Activated naive CD4-positive, alpha-beta T cell treated with anti-CD3 and anti-CD28 coated beads for 36 hours (primary cell): ENCODE data around the gene CAMSAP2. TPM values are rescaled to one million over a fixed set of nuclear protein-coding genes. Genes with fewer than 3 reads are reported as not detected.
"Not testable (repeated sequence)": the region's sequence is repeated elsewhere in the genome, so short reads cannot be mapped to it uniquely, and the experiment has no call there.

Experiments used
- CTCF ChIA-PET: fragments of 350-600 bp; sonication (Branson Sonifier 250); formaldehyde crosslinking; loops from one replicate; lab custom pipeline; 2021; ENCODE audit warnings: antibody characterized with exemption; lab: Charles Lee
- DNase-seq: peaks from one replicate; pipeline ENCODE4 v3.0.0-alpha.2; 2020
- H3K27ac Mint-ChIP-seq: one replicate; pipeline ENCODE4 v1.8.0; 2021; ENCODE audit warnings: mild to moderate bottlenecking, mixed read lengths
- H3K27me3 Mint-ChIP-seq: one replicate; pipeline ENCODE4 v1.8.0; 2021; ENCODE audit warnings: low read depth, mixed read lengths
- H3K36me3 Mint-ChIP-seq: one replicate; pipeline ENCODE4 v1.8.0; 2021; ENCODE audit warnings: low read depth, mixed read lengths
- H3K4me1 Mint-ChIP-seq: one replicate; pipeline ENCODE4 v1.8.0; 2021; ENCODE audit warnings: low read depth, mixed read lengths
- H3K4me3 Mint-ChIP-seq: one replicate; pipeline ENCODE4 v1.8.0; 2021; ENCODE audit warnings: mild to moderate bottlenecking, moderate library complexity, mixed read lengths
- H3K9me3 Mint-ChIP-seq: one replicate; pipeline ENCODE4 v1.8.0; 2021; ENCODE audit warnings: mixed read lengths
- intact Hi-C: fragments of 100-400 bp; cut with micrococcal nuclease; formaldehyde crosslinking; loops from one replicate; pipeline ENCODE4 v1.15.1; 2023
- total RNA-seq, 2 experiments: library from RNA; stranded (reverse); gene quantifications; one replicate each; pipeline ENCODE4 v1.2.3, GENCODE V29; 2021

CAMSAP2 gene
- total RNA-seq, 2 experiments from 2014 or later: 3.9 to 6.5 TPM

DNA sequence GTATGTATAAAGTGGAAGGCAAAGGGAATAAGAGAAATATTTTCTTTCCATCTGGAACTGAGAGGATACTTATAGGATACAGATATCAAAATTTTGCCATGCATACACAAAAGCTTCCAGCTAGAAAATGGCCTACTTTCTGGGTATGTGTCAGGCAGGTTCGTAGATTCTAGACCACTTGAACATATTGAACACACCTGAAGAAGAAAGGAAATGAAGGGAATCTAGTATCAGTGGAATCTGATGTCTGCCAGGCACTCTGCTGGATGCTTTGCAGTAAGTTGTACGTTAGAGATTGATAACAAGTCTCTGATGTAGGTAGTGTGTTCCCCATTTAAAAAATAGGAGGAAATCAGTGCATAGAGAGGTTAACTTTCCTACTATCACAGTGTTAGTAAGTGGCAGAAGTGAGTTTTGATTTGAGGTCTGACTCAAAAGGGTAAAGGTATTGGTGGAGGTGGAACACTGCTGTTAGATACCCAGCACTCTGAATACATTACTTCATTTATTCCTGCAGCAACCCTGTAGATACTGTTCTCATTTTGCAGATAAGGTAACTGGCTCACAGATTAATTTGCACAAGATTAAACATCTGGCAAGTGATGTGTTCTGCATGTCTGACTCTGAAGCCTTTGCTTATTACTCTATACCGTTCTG lies 3.0 kb downstream of the CAMSAP2 start:
- Mint-ChIP-seq H3K27me3 (no peaks in the 10 kb centered on the region), H3K9me3 (no peaks in the 10 kb centered on the region), H3K36me3 (peaks cover 4% of the 10 kb centered on the region), H3K27ac (no peak overlapping the region), H3K4me3 (no peak overlapping the region), H3K4me1 (peaks cover 33% of the 10 kb centered on the region)
- intact Hi-C loops: no loop called here
- no peak for DNase-seq
- CTCF ChIA-PET: interaction anchor here (0.9 to 1.2 kb wide), 2 partner anchors 60 to 62 kb away, joined by 3 to 4 read pairs; no protein-coding TSS in a partner anchor

DNA sequence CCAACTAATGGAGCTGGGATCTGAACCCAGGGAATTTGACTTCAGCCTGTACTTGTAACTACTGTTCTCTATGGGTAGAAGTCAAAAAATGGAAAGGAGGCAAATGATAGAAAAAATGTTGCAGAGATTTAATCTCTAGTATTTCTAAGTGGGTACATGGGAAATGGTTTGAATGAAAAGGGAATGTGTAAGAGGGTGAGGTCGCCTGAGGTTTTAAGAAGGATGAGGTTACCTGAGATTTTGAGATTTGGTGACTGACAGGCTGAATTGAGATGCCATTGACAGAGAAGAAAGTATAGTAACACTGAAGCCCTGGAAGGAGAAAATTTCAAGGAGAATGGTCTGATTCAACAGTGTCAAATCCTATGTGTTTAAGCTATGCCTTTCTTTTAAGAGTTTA lies 5.5 kb downstream of the CAMSAP2 start:
- Mint-ChIP-seq H3K4me3 (no peak overlapping the region), H3K27me3 (no peaks in the 10 kb centered on the region), H3K36me3 (peaks cover 3% of the 10 kb centered on the region), H3K9me3 (no peaks in the 10 kb centered on the region), H3K4me1 (peaks cover 26% of the 10 kb centered on the region), H3K27ac (no peak overlapping the region)
- CTCF ChIA-PET: interaction anchor here (0.6 kb wide), 1 partner anchor 16 kb away, joined by 6 read pairs; no protein-coding TSS in a partner anchor
- no peak for DNase-seq
- intact Hi-C loops: no loop called here

DNA sequence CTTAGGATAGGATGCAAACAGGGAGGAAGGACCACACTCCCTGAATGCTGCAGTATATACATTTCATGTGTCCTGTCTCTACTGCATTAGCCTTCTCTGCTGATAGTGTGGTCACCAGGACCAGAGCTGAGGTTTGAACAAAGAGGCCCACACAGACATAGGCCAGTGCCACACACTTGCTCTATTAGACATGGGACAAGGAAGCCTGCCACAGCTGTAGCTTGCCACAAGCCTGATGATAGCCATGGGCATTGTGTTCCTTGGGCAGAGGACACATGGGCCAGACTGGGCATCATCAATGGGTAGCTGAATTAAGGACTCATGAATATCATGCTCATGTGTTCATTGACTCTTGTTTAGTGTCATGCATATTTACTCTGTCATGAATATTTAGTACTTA lies 10.4 kb downstream of the CAMSAP2 start:
- peaks cover 3% of the 10 kb centered on the region for H3K36me3 Mint-ChIP-seq
- intact Hi-C loops: no loop called here

DNA sequence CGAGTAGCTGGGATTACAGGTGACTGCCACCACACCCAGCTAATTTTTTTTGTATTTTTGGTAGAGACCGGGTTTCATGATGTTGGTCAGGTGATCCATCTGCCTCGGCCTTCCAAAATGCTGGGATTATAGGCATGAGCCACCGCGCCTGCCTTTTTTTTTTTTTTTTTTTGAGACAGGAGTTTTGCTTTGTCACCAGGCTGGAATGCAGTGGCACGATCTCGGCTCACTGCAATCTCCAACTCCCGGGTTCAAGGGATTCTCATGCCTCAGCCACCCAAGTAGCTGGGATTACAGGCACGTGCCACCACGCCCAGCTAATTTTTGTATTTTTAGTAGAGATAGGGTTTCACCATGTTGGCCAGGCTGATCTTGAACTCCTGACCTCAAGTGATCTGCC lies 12.1 kb downstream of the CAMSAP2 start:
- H3K27ac Mint-ChIP-seq, intact Hi-C loops, H3K9me3 Mint-ChIP-seq, H3K4me3 Mint-ChIP-seq, H3K4me1 Mint-ChIP-seq, H3K27me3 Mint-ChIP-seq, H3K36me3 Mint-ChIP-seq, DNase-seq: not testable (repeated sequence)
- CTCF ChIA-PET: interaction anchor here (0.7 kb wide), 1 partner anchor 53 kb away, joined by 3 read pairs; no protein-coding TSS in a partner anchor

More for the DNA sequence above, 10.4 kb downstream of the CAMSAP2 start:
- Mint-ChIP-seq H3K9me3 (no peaks in the 10 kb centered on the region), H3K27ac (no peak overlapping the region), H3K4me1 (peaks cover 12% of the 10 kb centered on the region), H3K4me3 (no peak overlapping the region), H3K27me3 (no peaks in the 10 kb centered on the region)
- CTCF ChIA-PET: no interaction called here
- DNase-seq: no peak

DNA sequence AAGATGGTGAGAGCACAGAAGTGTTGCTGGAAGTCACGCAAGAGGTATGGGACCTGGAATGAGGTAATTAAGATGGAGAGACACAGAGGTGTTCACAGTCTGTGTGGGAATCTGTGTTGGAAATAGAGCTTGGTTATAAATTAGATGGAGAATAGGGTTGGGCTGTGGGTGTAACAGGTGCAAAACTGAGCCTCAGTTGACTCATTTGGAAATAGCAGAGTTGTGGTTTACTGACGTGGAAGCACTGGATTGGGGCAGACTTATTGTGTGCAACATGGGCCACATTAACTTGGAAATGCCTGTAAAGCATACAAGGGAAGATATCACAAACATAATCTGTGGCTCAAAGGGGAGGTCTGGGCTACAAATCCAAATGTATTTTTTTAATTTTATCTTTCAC lies 13.0 kb downstream of the CAMSAP2 start:
- H3K27me3 Mint-ChIP-seq: no peaks in the 10 kb centered on the region
- peak; percentile 38 for DNase-seq
- H3K36me3 Mint-ChIP-seq: no peaks in the 10 kb centered on the region
- H3K4me3 Mint-ChIP-seq: no peak overlapping the region
- intact Hi-C loops: no loop called here
- CTCF ChIA-PET: no interaction called here
- H3K4me1 Mint-ChIP-seq: peaks cover 7% of the 10 kb centered on the region
- H3K27ac Mint-ChIP-seq: no peak overlapping the region
- H3K9me3 Mint-ChIP-seq: no peaks in the 10 kb centered on the region

DNA sequence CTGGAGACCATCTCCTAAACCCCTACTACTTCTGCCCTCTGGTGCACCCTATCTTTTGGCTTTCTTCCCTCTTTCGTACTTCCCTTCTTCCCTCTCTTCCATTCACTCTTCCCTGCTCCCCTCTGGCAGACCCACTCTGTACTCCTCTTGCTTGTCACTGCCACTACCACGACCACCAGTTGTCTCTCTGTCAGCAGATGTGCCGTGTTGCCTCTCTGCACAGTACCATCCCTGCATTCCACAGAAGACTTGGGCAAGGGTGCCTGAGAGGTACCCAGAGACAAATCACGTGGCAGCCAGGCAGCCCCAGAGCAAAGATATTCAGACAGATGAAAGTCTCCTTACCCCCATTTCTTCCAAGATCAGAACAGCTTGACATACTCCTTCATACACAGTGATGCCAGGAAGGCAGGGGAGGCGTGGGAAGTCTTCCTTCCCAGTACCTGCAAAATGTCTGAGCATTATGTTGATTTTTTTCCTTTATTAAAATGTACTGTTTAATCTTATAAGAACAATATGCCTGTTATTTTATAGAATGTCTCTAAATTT lies 15.0 kb downstream of the CAMSAP2 start:
- no peak for DNase-seq

DNA sequence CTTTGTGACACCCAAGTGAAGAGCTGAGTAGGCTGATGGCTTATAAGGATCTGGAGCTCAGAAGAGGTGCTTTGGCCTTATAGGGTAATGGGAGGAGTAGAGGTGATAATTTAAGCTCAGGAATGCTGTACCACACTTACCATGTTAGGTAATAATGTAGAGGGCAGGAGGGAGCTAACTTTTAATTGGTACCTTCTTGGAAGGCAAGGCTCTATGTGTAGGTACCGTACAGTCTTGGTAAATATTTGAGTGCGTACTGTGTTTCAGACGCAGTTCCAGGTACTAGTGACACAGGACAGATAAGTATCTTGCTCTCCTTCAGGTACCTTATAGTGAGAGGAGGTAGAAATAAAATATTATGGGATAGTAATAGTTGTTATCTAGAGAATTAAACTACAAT lies 16.8 kb downstream of the CAMSAP2 start:
- CTCF ChIA-PET: interaction anchor here (0.9 kb wide), 1 partner anchor 133 kb away, joined by 4 read pairs; no protein-coding TSS in a partner anchor
- intact Hi-C loops: no loop called here
- no peaks in the 10 kb centered on the region for H3K27me3 Mint-ChIP-seq
- peaks cover 7% of the 10 kb centered on the region for H3K4me1 Mint-ChIP-seq
- no peaks in the 10 kb centered on the region for H3K9me3 Mint-ChIP-seq
- H3K36me3 Mint-ChIP-seq: no peaks in the 10 kb centered on the region
- no peak overlapping the region for H3K27ac Mint-ChIP-seq
- no peak for DNase-seq
- no peak overlapping the region for H3K4me3 Mint-ChIP-seq

More for the DNA sequence above, 15.0 kb downstream of the CAMSAP2 start:
- intact Hi-C loops: no loop called here
- H3K9me3 Mint-ChIP-seq: no peaks in the 10 kb centered on the region
- peaks cover 7% of the 10 kb centered on the region for H3K4me1 Mint-ChIP-seq
- H3K36me3 Mint-ChIP-seq: no peaks in the 10 kb centered on the region
- CTCF ChIA-PET: interaction anchor here (0.6 kb wide), 1 partner anchor 179 kb away, joined by 3 read pairs; no protein-coding TSS in a partner anchor
- H3K4me3 Mint-ChIP-seq: no peak overlapping the region
- H3K27ac Mint-ChIP-seq: no peak overlapping the region
- no peaks in the 10 kb centered on the region for H3K27me3 Mint-ChIP-seq

DNA sequence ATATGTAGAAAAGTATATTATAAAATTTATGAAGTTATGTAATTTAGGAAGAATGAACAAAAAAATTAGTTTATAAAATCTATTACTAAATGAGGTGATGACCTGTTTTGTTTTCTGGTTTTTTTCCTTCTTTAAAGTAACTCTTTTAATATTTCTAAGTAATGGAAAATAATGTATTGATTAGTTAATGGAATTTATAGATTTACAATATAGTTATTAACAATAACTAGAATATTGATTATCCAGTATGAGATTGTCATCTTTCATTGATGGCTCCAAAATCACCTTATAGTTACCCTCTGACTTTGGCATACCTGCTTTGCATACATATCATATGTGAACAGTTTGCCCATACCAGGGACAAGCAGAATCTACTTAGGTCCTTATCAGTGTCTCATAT lies 23.4 kb downstream of the CAMSAP2 start:
- H3K4me3 Mint-ChIP-seq: no peak overlapping the region
- DNase-seq: no peak
- no peaks in the 10 kb centered on the region for H3K27me3 Mint-ChIP-seq
- H3K9me3 Mint-ChIP-seq: no peaks in the 10 kb centered on the region
- peaks cover 8% of the 10 kb centered on the region for H3K36me3 Mint-ChIP-seq
- intact Hi-C loops: no loop called here
- H3K27ac Mint-ChIP-seq: no peak overlapping the region
- CTCF ChIA-PET: interaction anchor here (0.5 to 0.9 kb wide), 2 partner anchors 83 to 342 kb away, joined by 3 to 4 read pairs; no protein-coding TSS in a partner anchor
- H3K4me1 Mint-ChIP-seq: no peaks in the 10 kb centered on the region

DNA sequence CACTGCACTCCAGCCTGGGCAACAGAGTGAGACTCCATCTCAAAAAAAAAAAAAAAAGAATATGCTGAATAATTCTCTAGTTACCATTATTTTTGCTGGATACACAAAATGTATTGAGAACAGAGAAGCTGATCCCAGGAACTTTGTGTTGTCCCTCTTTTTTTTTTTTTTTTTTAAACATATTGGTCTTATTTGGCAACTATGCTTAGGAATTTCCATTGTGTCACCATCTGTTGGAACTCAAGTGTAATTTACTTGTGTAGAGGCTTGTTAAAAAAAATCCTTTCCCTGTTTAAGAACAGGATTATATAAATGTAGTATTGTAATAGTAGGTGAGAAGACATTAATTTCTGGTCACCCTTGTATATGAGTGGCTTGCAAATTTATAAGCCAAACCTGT lies 28.6 kb downstream of the CAMSAP2 start:
- CTCF ChIA-PET: interaction anchor here (0.6 kb wide), 1 partner anchor 208 kb away, joined by 6 read pairs; no protein-coding TSS in a partner anchor
- Mint-ChIP-seq H3K4me3 (no peak overlapping the region), H3K27me3 (no peaks in the 10 kb centered on the region), H3K36me3 (peaks cover 3% of the 10 kb centered on the region), H3K9me3 (no peaks in the 10 kb centered on the region), H3K27ac (no peak overlapping the region), H3K4me1 (no peaks in the 10 kb centered on the region)
- intact Hi-C loops: no loop called here
- DNase-seq: no peak

DNA sequence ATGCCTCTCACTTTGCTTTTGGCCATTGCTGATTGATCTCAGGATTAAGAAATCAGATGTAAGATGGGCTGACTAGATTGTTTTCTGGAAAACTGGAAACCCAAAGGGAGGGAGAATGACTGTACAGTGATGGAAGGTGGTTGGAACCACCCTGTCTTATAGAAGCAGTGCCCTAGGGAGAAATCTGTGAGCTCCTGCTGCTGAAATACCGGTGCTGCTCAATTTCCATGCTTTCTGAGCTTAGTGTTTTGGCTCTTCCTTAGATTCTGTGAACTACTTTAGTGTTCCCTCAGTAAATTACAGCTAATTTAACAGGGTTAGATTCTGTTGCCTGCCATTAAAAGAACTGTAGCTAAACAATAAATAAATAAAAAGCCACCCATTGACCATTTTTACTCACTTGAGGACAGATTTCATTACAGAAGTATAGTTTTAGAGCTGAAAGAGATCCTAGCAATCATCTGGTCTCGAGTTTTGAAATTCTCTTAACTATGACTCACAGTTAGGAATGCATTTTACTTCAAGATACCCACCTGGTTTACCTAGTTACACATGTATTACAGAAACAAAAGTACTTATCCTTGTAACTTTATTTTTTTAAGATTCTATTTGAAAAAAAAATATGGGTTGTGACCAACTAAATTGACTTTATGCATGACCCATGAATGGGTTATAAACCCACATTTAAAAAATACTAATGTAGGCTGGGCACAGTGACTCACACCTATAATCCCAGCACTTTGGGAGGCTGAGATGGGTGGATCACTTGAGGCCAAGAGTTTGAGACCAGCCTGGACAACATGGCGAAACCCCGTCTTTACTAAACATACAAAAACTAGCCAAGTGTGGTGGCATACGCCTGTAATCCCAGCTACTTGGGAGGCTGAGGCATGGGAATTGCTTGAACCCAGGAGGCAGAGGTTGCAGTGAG lies 33.2 kb downstream of the CAMSAP2 start:
- intact Hi-C loops: no loop called here
- H3K9me3 Mint-ChIP-seq: no peaks in the 10 kb centered on the region
- peaks cover 5% of the 10 kb centered on the region for H3K36me3 Mint-ChIP-seq
- no peak overlapping the region for H3K27ac Mint-ChIP-seq
- DNase-seq: no peak
- H3K4me1 Mint-ChIP-seq: no peaks in the 10 kb centered on the region
- H3K27me3 Mint-ChIP-seq: no peaks in the 10 kb centered on the region
- CTCF ChIA-PET: interaction anchor here (0.6 kb wide), 1 partner anchor 122 kb away, joined by 3 read pairs; no protein-coding TSS in a partner anchor
- no peak overlapping the region for H3K4me3 Mint-ChIP-seq

DNA sequence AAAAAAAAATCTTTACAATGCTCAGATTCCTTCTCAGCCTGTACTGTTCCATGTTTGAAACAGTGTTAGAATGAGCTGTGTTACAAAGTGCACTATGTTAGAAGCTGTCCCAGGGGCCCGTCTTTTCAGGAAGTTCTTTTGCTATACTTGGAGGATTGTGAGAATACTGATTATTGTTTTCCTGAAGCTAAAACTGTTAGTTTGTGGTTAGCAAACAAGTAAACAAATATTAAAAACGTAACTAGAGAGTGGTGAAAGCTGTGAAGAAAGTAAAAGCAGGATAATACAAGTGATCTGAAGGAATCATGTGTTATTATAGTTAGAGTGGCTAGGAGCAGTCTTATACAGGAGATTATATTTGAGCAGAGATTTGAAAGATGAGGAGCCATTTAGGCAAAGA lies 35.6 kb downstream of the CAMSAP2 start:
- H3K27ac Mint-ChIP-seq: no peak overlapping the region
- no peaks in the 10 kb centered on the region for H3K9me3 Mint-ChIP-seq
- DNase-seq: no peak
- intact Hi-C loops: no loop called here
- no peaks in the 10 kb centered on the region for H3K4me1 Mint-ChIP-seq
- H3K4me3 Mint-ChIP-seq: no peak overlapping the region
- H3K36me3 Mint-ChIP-seq: peaks cover 4% of the 10 kb centered on the region
- CTCF ChIA-PET: interaction anchor here (0.7 kb wide), 1 partner anchor 193 kb away, joined by 4 read pairs; no protein-coding TSS in a partner anchor
- H3K27me3 Mint-ChIP-seq: no peaks in the 10 kb centered on the region
